ENCODE measurements around the gene TMTC1.
"Not testable (repeated sequence)": the region's sequence is repeated elsewhere in the genome, so short reads cannot be mapped to it uniquely, and the experiment has no call there.

TMTC1 gene

GRCh38 chr12:29783773-29784666, at the start of gene TMTC1:
TSS of gene TMTC1 (minus strand) at chr12:29783942. CDS start at chr12:29783751, 191 bp downstream.
- H3K4me3 ChIP-seq (ENCODE audit: low read depth in 1 of 2, low read length in 2 of 2), result peak within 1 kb of the TSS; percentile 70 to 89
- H3K9me3 ChIP-seq (ENCODE audit: control insufficient read depth in 1 of 2, low read length in 2 of 2), result no peaks in the 10 kb centered on the region
- H3K36me3 ChIP-seq (ENCODE audit: control insufficient read depth in 1 of 2, insufficient read depth in 2 of 2, low read length in 2 of 2), result no peaks in the 10 kb centered on the region
- no peaks in the 10 kb centered on the region for H3K27me3 ChIP-seq (ENCODE audit: low read depth, low read length)
- H3K27ac ChIP-seq (ENCODE audit: low read length), result peak within 1 kb of the TSS; percentile 70
- H3K4me1 ChIP-seq (ENCODE audit: control insufficient read depth in 1 of 2, insufficient read depth in 2 of 2, low read length in 2 of 2), result peaks cover 0 to 8% of the 10 kb centered on the region in 2 donors

- no peaks in the 10 kb centered on the region for H3K4me1 ChIP-seq (ENCODE audit: control insufficient read depth in 1 of 2, insufficient read depth in 2 of 2, low read length in 2 of 2)
- no peaks in the 10 kb centered on the region for H3K36me3 ChIP-seq (ENCODE audit: control insufficient read depth in 1 of 2, insufficient read depth in 2 of 2, low read length in 2 of 2)
- peaks cover 0 to 3% of the 10 kb centered on the region in 2 donors for H3K9me3 ChIP-seq (ENCODE audit: control insufficient read depth in 1 of 2, low read length in 2 of 2)
- no peak overlapping the region for H3K4me3 ChIP-seq (ENCODE audit: low read depth in 1 of 2, low read length in 2 of 2)
- H3K27ac ChIP-seq (ENCODE audit: low read length), result no peak overlapping the region
- H3K27me3 ChIP-seq (ENCODE audit: low read depth, low read length), result no peaks in the 10 kb centered on the region
These were observed 47.4 kb upstream of the TMTC1 start for GRCh38 chr12:29831173-29831572.

- Histone ChIP-seq H3K4me1 (ENCODE audit: control insufficient read depth in 1 of 2, insufficient read depth in 2 of 2, low read length in 2 of 2) (no peaks in the 10 kb centered on the region), H3K27me3 (ENCODE audit: low read depth, low read length) (no peaks in the 10 kb centered on the region), H3K27ac (ENCODE audit: low read length) (no peak overlapping the region), H3K36me3 (ENCODE audit: control insufficient read depth in 1 of 2, insufficient read depth in 2 of 2, low read length in 2 of 2) (no peaks in the 10 kb centered on the region), H3K9me3 (ENCODE audit: control insufficient read depth in 1 of 2, low read length in 2 of 2) (peaks cover 0 to 3% of the 10 kb centered on the region in 2 donors), H3K4me3 (ENCODE audit: low read depth in 1 of 2, low read length in 2 of 2) (no peak overlapping the region)
These were observed 46.6 kb upstream of the TMTC1 start for GRCh38 chr12:29830391-29830790.

- Histone ChIP-seq H3K9me3 (ENCODE audit: control insufficient read depth in 1 of 2, low read length in 2 of 2) (no peaks in the 10 kb centered on the region), H3K27ac (ENCODE audit: low read length) (no peak overlapping the region), H3K36me3 (ENCODE audit: control insufficient read depth in 1 of 2, insufficient read depth in 2 of 2, low read length in 2 of 2) (no peaks in the 10 kb centered on the region), H3K27me3 (ENCODE audit: low read depth, low read length) (no peaks in the 10 kb centered on the region), H3K4me1 (ENCODE audit: control insufficient read depth in 1 of 2, insufficient read depth in 2 of 2, low read length in 2 of 2) (no peaks in the 10 kb centered on the region), H3K4me3 (ENCODE audit: low read depth in 1 of 2, low read length in 2 of 2) (no peak overlapping the region)
These were observed 35.3 kb upstream of the TMTC1 start for GRCh38 chr12:29818916-29819623.

- Histone ChIP-seq H3K4me1 (ENCODE audit: control insufficient read depth in 1 of 2, insufficient read depth in 2 of 2, low read length in 2 of 2) (no peaks in the 10 kb centered on the region), H3K27ac (ENCODE audit: low read length) (no peak overlapping the region), H3K9me3 (ENCODE audit: control insufficient read depth in 1 of 2, low read length in 2 of 2) (no peaks in the 10 kb centered on the region)
These were observed 33.4 kb upstream of the TMTC1 start for GRCh38 chr12:29816874-29817725.

GRCh38 chr12:29809616-29810361, 26.0 kb upstream of the TMTC1 start:
- not testable (repeated sequence) for H3K9me3 ChIP-seq (ENCODE audit: control insufficient read depth in 1 of 2, low read length in 2 of 2); H3K4me3 ChIP-seq (ENCODE audit: low read depth in 1 of 2, low read length in 2 of 2); H3K27me3 ChIP-seq (ENCODE audit: low read depth, low read length); H3K27ac ChIP-seq (ENCODE audit: low read length); H3K4me1 ChIP-seq (ENCODE audit: control insufficient read depth in 1 of 2, insufficient read depth in 2 of 2, low read length in 2 of 2); H3K36me3 ChIP-seq (ENCODE audit: control insufficient read depth in 1 of 2, insufficient read depth in 2 of 2, low read length in 2 of 2)

More at GRCh38 chr12:29816874-29817725, 33.4 kb upstream of the TMTC1 start:
- Histone ChIP-seq H3K36me3 (ENCODE audit: control insufficient read depth in 1 of 2, insufficient read depth in 2 of 2, low read length in 2 of 2) (no peaks in the 10 kb centered on the region), H3K4me3 (ENCODE audit: low read depth in 1 of 2, low read length in 2 of 2) (no peak overlapping the region), H3K27me3 (ENCODE audit: low read depth, low read length) (no peaks in the 10 kb centered on the region)

GRCh38 chr12:29807129-29807528, 23.4 kb upstream of the TMTC1 start:
- no peaks in the 10 kb centered on the region for H3K9me3 ChIP-seq (ENCODE audit: control insufficient read depth in 1 of 2, low read length in 2 of 2)
- H3K4me1 ChIP-seq (ENCODE audit: control insufficient read depth in 1 of 2, insufficient read depth in 2 of 2, low read length in 2 of 2), result no peaks in the 10 kb centered on the region
- no peaks in the 10 kb centered on the region for H3K27me3 ChIP-seq (ENCODE audit: low read depth, low read length)
- H3K4me3 ChIP-seq (ENCODE audit: low read depth in 1 of 2, low read length in 2 of 2), result no peak overlapping the region
- H3K36me3 ChIP-seq (ENCODE audit: control insufficient read depth in 1 of 2, insufficient read depth in 2 of 2, low read length in 2 of 2), result no peaks in the 10 kb centered on the region
- no peak overlapping the region for H3K27ac ChIP-seq (ENCODE audit: low read length)

GRCh38 chr12:29804019-29804418, 20.3 kb upstream of the TMTC1 start:
- H3K4me1 ChIP-seq (ENCODE audit: control insufficient read depth in 1 of 2, insufficient read depth in 2 of 2, low read length in 2 of 2), result no peaks in the 10 kb centered on the region
- H3K9me3 ChIP-seq (ENCODE audit: control insufficient read depth in 1 of 2, low read length in 2 of 2), result no peaks in the 10 kb centered on the region
- H3K36me3 ChIP-seq (ENCODE audit: control insufficient read depth in 1 of 2, insufficient read depth in 2 of 2, low read length in 2 of 2), result no peaks in the 10 kb centered on the region
- no peak overlapping the region for H3K27ac ChIP-seq (ENCODE audit: low read length)
- no peak overlapping the region for H3K4me3 ChIP-seq (ENCODE audit: low read depth in 1 of 2, low read length in 2 of 2)
- H3K27me3 ChIP-seq (ENCODE audit: low read depth, low read length), result no peaks in the 10 kb centered on the region

GRCh38 chr12:29799591-29799990, 15.8 kb upstream of the TMTC1 start:
- Histone ChIP-seq H3K9me3 (ENCODE audit: control insufficient read depth in 1 of 2, low read length in 2 of 2) (no peaks in the 10 kb centered on the region), H3K4me1 (ENCODE audit: control insufficient read depth in 1 of 2, insufficient read depth in 2 of 2, low read length in 2 of 2) (peaks cover 0 to 10% of the 10 kb centered on the region in 2 donors), H3K27ac (ENCODE audit: low read length) (no peak overlapping the region), H3K36me3 (ENCODE audit: control insufficient read depth in 1 of 2, insufficient read depth in 2 of 2, low read length in 2 of 2) (no peaks in the 10 kb centered on the region), H3K4me3 (ENCODE audit: low read depth in 1 of 2, low read length in 2 of 2) (no peak overlapping the region), H3K27me3 (ENCODE audit: low read depth, low read length) (no peaks in the 10 kb centered on the region)

GRCh38 chr12:29797565-29798355, 14.0 kb upstream of the TMTC1 start:
- H3K27ac ChIP-seq (ENCODE audit: low read length), result no peak overlapping the region
- no peak overlapping the region for H3K4me3 ChIP-seq (ENCODE audit: low read depth in 1 of 2, low read length in 2 of 2)
- H3K9me3 ChIP-seq (ENCODE audit: control insufficient read depth in 1 of 2, low read length in 2 of 2), result no peaks in the 10 kb centered on the region
- no peaks in the 10 kb centered on the region for H3K27me3 ChIP-seq (ENCODE audit: low read depth, low read length)
- H3K36me3 ChIP-seq (ENCODE audit: control insufficient read depth in 1 of 2, insufficient read depth in 2 of 2, low read length in 2 of 2), result no peaks in the 10 kb centered on the region
- peaks cover 0 to 10% of the 10 kb centered on the region in 2 donors for H3K4me1 ChIP-seq (ENCODE audit: control insufficient read depth in 1 of 2, insufficient read depth in 2 of 2, low read length in 2 of 2)

All from muscle layer of duodenum (tissue), 2 donors.